ENCODE measurements around the gene RHOBTB1.
"Not testable (repeated sequence)": the region's sequence is repeated elsewhere in the genome, so short reads cannot be mapped to it uniquely, and the experiment has no call there.

RHOBTB1 gene

GRCh38 chr10:60908031-60908430, 36.0 kb downstream of the RHOBTB1 start:
- H3K27me3 ChIP-seq (ENCODE audit: control insufficient read depth, low read length) = no peaks in the 10 kb centered on the region
- H3K9me3 ChIP-seq (ENCODE audit: control insufficient read depth, insufficient read depth, low read length) = no peaks in the 10 kb centered on the region
- no peaks in the 10 kb centered on the region for H3F3A ChIP-seq (ENCODE audit: control insufficient read depth, insufficient read depth)
- H3K27ac ChIP-seq (ENCODE audit: low read depth, low read length) = no peak overlapping the region
- no peaks in the 10 kb centered on the region for H3K9me2 ChIP-seq (replicated peaks; ENCODE audit: control insufficient read depth, low read length)
- no peak for TF ChIP-seq CTCF (IDR thresholded peaks at IDR 0.05; ENCODE audit: low read depth, low read length, poor library complexity, severe bottlenecking)
- no peak for TF ChIP-seq EZH2phosphoT487 (IDR thresholded peaks at IDR 0.05; ENCODE audit: borderline replicate concordance, low read length)
- H3K4me3 ChIP-seq (ENCODE audit: low read length) = no peak overlapping the region
- H3K36me3 ChIP-seq (ENCODE audit: control insufficient read depth, low read length) = no peaks in the 10 kb centered on the region
- H3K79me2 ChIP-seq (ENCODE audit: control insufficient read depth, low read length) = no peaks in the 10 kb centered on the region
- H3K4me1 ChIP-seq (ENCODE audit: control insufficient read depth, low read length) = no peaks in the 10 kb centered on the region
- H4K20me1 ChIP-seq (ENCODE audit: control insufficient read depth, insufficient read depth, low read depth, low read length) = no peaks in the 10 kb centered on the region
- H3K4me2 ChIP-seq (ENCODE audit: low read length) = no peak overlapping the region

- Histone ChIP-seq H3K4me3 (ENCODE audit: low read length) (no peak overlapping the region), H3K9me2 (replicated peaks; ENCODE audit: control insufficient read depth, low read length) (no peaks in the 10 kb centered on the region), H3K79me2 (ENCODE audit: control insufficient read depth, low read length) (no peaks in the 10 kb centered on the region), H3K4me1 (ENCODE audit: control insufficient read depth, low read length) (no peaks in the 10 kb centered on the region), H3K36me3 (ENCODE audit: control insufficient read depth, low read length) (no peaks in the 10 kb centered on the region), H3K4me2 (ENCODE audit: low read length) (no peak overlapping the region), H3K27ac (ENCODE audit: low read depth, low read length) (no peak overlapping the region), H3F3A (ENCODE audit: control insufficient read depth, insufficient read depth) (no peaks in the 10 kb centered on the region), H3K27me3 (ENCODE audit: control insufficient read depth, low read length) (no peaks in the 10 kb centered on the region), H3K9me3 (ENCODE audit: control insufficient read depth, insufficient read depth, low read length) (no peaks in the 10 kb centered on the region), H4K20me1 (ENCODE audit: control insufficient read depth, insufficient read depth, low read depth, low read length) (no peaks in the 10 kb centered on the region)
- TF ChIP-seq CTCF (IDR thresholded peaks at IDR 0.05; ENCODE audit: low read depth, low read length, poor library complexity, severe bottlenecking) (no peak), EZH2phosphoT487 (IDR thresholded peaks at IDR 0.05; ENCODE audit: borderline replicate concordance, low read length) (no peak)
These were observed 36.7 kb downstream of the RHOBTB1 start for GRCh38 chr10:60907236-60907635.

- H4K20me1 ChIP-seq (ENCODE audit: control insufficient read depth, insufficient read depth, low read depth, low read length); H3K36me3 ChIP-seq (ENCODE audit: control insufficient read depth, low read length); H3K79me2 ChIP-seq (ENCODE audit: control insufficient read depth, low read length); H3K4me3 ChIP-seq (ENCODE audit: low read length); H3K27ac ChIP-seq (ENCODE audit: low read depth, low read length); H3K4me2 ChIP-seq (ENCODE audit: low read length); H3K27me3 ChIP-seq (ENCODE audit: control insufficient read depth, low read length); H3K9me2 ChIP-seq (replicated peaks; ENCODE audit: control insufficient read depth, low read length); H3K9me3 ChIP-seq (ENCODE audit: control insufficient read depth, insufficient read depth, low read length); H3F3A ChIP-seq (ENCODE audit: control insufficient read depth, insufficient read depth); H3K4me1 ChIP-seq (ENCODE audit: control insufficient read depth, low read length): not testable (repeated sequence)
These were observed 37.2 kb downstream of the RHOBTB1 start for GRCh38 chr10:60906825-60907224.

- Histone ChIP-seq H3K4me3 (ENCODE audit: low read length) (no peak overlapping the region), H3K9me2 (replicated peaks; ENCODE audit: control insufficient read depth, low read length) (no peaks in the 10 kb centered on the region), H3K36me3 (ENCODE audit: control insufficient read depth, low read length) (no peaks in the 10 kb centered on the region), H3K27ac (ENCODE audit: low read depth, low read length) (no peak overlapping the region), H3K27me3 (ENCODE audit: control insufficient read depth, low read length) (no peaks in the 10 kb centered on the region), H3F3A (ENCODE audit: control insufficient read depth, insufficient read depth) (no peaks in the 10 kb centered on the region), H3K9me3 (ENCODE audit: control insufficient read depth, insufficient read depth, low read length) (no peaks in the 10 kb centered on the region), H3K4me2 (ENCODE audit: low read length) (no peak overlapping the region), H4K20me1 (ENCODE audit: control insufficient read depth, insufficient read depth, low read depth, low read length) (no peaks in the 10 kb centered on the region), H3K4me1 (ENCODE audit: control insufficient read depth, low read length) (no peaks in the 10 kb centered on the region), H3K79me2 (ENCODE audit: control insufficient read depth, low read length) (no peaks in the 10 kb centered on the region)
- TF ChIP-seq CTCF (IDR thresholded peaks at IDR 0.05; ENCODE audit: low read depth, low read length, poor library complexity, severe bottlenecking) (no peak), EZH2phosphoT487 (IDR thresholded peaks at IDR 0.05; ENCODE audit: borderline replicate concordance, low read length) (no peak)
These were observed 37.6 kb downstream of the RHOBTB1 start for GRCh38 chr10:60906411-60906810.

Measured in DOHH2 (cell line).